Mesenchymal stem cell (in vitro differentiated cells and primary cell): ENCODE results near the gene PREPL.
A peak's percentile ranks its signal among the peaks of the same experiment; 100 is the strongest.

Experiments used
- DNase-seq: peaks from one replicate; pipeline ENCODE4 v3.0.0-alpha.2; 2013
- H2AFZ ChIP-seq: one replicate; pipeline ENCODE4 v1.6.1; 2013; ENCODE audit warnings: low read depth, mild to moderate bottlenecking, control low read depth, inconsistent platforms, low read length, moderate library complexity
- H2AK5ac ChIP-seq: 2 replicates; pipeline ENCODE4 v1.6.1; 2013; ENCODE audit warnings: low read length, moderate library complexity, mild to moderate bottlenecking, inconsistent platforms; ENCODE audit not compliant: severe bottlenecking
- H2BK120ac ChIP-seq: one replicate; pipeline ENCODE4 v1.6.1; 2013; ENCODE audit warnings: low read depth, mild to moderate bottlenecking, inconsistent platforms, low read length, moderate library complexity
- H2BK12ac ChIP-seq, 2 experiments: one replicate each; pipeline ENCODE4 v1.6.1; 2013; ENCODE audit warnings: inconsistent platforms in 2 of 2, low read length in 2 of 2, mild to moderate bottlenecking in 2 of 2, moderate library complexity in 2 of 2, control low read depth in 1 of 2
- H2BK15ac ChIP-seq: one replicate; pipeline ENCODE4 v1.6.1; 2013; ENCODE audit warnings: mild to moderate bottlenecking, low read depth, inconsistent platforms; ENCODE audit not compliant: poor library complexity, severe bottlenecking
- H2BK5ac ChIP-seq: 2 replicates; pipeline ENCODE4 v1.6.1; 2013; ENCODE audit warnings: low read depth, mild to moderate bottlenecking, low read length, control low read depth, inconsistent platforms; ENCODE audit not compliant: poor library complexity, severe bottlenecking
- H3K14ac ChIP-seq, 2 experiments: one replicate each; pipeline ENCODE4 v1.6.1; 2013; ENCODE audit warnings: inconsistent platforms in 2 of 2, low read length in 2 of 2, control low read depth in 1 of 2, mild to moderate bottlenecking in 1 of 2, moderate library complexity in 1 of 2
- H3K18ac ChIP-seq, 2 experiments: one replicate each; pipeline ENCODE4 v1.6.1; 2013; ENCODE audit warnings: inconsistent platforms in 2 of 2, low read length in 2 of 2, control low read depth in 1 of 2, low read depth in 1 of 2, mild to moderate bottlenecking in 1 of 2
- H3K23ac ChIP-seq, 2 experiments: one replicate each; pipeline ENCODE4 v1.6.1; 2013; ENCODE audit warnings: inconsistent platforms in 2 of 2, low read length in 2 of 2, mild to moderate bottlenecking in 2 of 2, moderate library complexity in 2 of 2, control low read depth in 1 of 2
- H3K27ac ChIP-seq: 2 replicates; pipeline ENCODE4 v1.5.1; 2013; ENCODE audit warnings: mild to moderate bottlenecking, moderate library complexity, low read length, control low read depth, inconsistent platforms; ENCODE audit not compliant: poor library complexity, severe bottlenecking
- H3K27me3 ChIP-seq, 2 experiments: 2 replicates each; pipeline versions ENCODE4 v1.6.1 to v1.7.0; 2013; ENCODE audit warnings: low read length in 2 of 2, mild to moderate bottlenecking in 2 of 2, moderate library complexity in 2 of 2, control low read depth in 1 of 2, inconsistent platforms in 1 of 2; ENCODE audit not compliant: control insufficient read depth in 1 of 2, insufficient read depth in 1 of 2
- H3K36me3 ChIP-seq, 2 experiments: 2 replicates each; pipeline versions ENCODE4 v1.6.1 to v1.7.0; 2013; ENCODE audit warnings: low read length in 2 of 2, control low read depth in 1 of 2, inconsistent platforms in 1 of 2, low read depth in 1 of 2, mild to moderate bottlenecking in 1 of 2; ENCODE audit not compliant: insufficient read depth in 2 of 2, control insufficient read depth in 1 of 2
- H3K4ac ChIP-seq, 2 experiments: one replicate each; pipeline ENCODE4 v1.6.1; 2013; ENCODE audit warnings: inconsistent platforms in 2 of 2, low read length in 2 of 2, mild to moderate bottlenecking in 2 of 2, moderate library complexity in 2 of 2, control low read depth in 1 of 2, low read depth in 1 of 2
- H3K4me1 ChIP-seq: 2 replicates; pipeline ENCODE4 v1.6.1; 2013; ENCODE audit warnings: low read depth, low read length, control low read depth; ENCODE audit not compliant: control insufficient read depth, insufficient read depth
- H3K4me2 ChIP-seq: 2 replicates; pipeline ENCODE4 v1.6.1; 2013; ENCODE audit warnings: low read length, mild to moderate bottlenecking, inconsistent platforms; ENCODE audit not compliant: poor library complexity, severe bottlenecking
- H3K4me3 ChIP-seq, 2 experiments: 2 replicates each; pipeline versions ENCODE4 v1.5.1 to v1.7.0; 2013; ENCODE audit warnings: low read length in 2 of 2, mild to moderate bottlenecking in 2 of 2, control low read depth in 1 of 2, low read depth in 1 of 2; ENCODE audit not compliant: insufficient read depth in 1 of 2
- H3K79me1 ChIP-seq: replicated peaks from 2 replicates; pipeline ENCODE4 v1.6.1; 2013; ENCODE audit warnings: mild to moderate bottlenecking, control low read depth, low read length, inconsistent platforms; ENCODE audit not compliant: poor library complexity, severe bottlenecking
- H3K9ac ChIP-seq: 2 replicates; pipeline ENCODE4 v1.7.0; 2013; ENCODE audit warnings: mild to moderate bottlenecking, low read length, moderate library complexity
- H3K9me3 ChIP-seq: 2 replicates; pipeline ENCODE4 v1.7.0; 2013; ENCODE audit warnings: mild to moderate bottlenecking, low read length; ENCODE audit not compliant: control insufficient read depth
- H4K8ac ChIP-seq: one replicate; pipeline ENCODE4 v1.6.1; 2013; ENCODE audit warnings: inconsistent platforms, mild to moderate bottlenecking, low read length, moderate library complexity
- H4K91ac ChIP-seq: one replicate; pipeline ENCODE4 v1.6.1; 2013; ENCODE audit warnings: mild to moderate bottlenecking, low read length, inconsistent platforms
- WGBS: methylation state at CpG from one replicate; pipeline ENCODE4 v1.1.7; 2013; ENCODE audit warnings: mixed read lengths; 5-methylcytosine and 5-hydroxymethylcytosine counted together

Gene PREPL

GRCh38 chr2:44273596-44273995, 87.7 kb downstream of the PREPL start:
- Histone ChIP-seq H3K4me1 (peaks cover 16% of the 10 kb centered on the region), H2AFZ (no peak overlapping the region), H3K27me3 (no peaks in the 10 kb centered on the region), H3K4ac (no peak overlapping the region), H3K23ac (no peak overlapping the region), H3K36me3 (no peaks in the 10 kb centered on the region), H4K91ac (no peak overlapping the region), H2BK12ac (no peak overlapping the region), H3K4me3 (no peak overlapping the region), H2BK120ac (no peak overlapping the region), H3K9me3 (no peaks in the 10 kb centered on the region), H3K9ac (no peak overlapping the region), H3K18ac (no peak overlapping the region), H3K4me2 (no peak overlapping the region), H3K27ac (no peak overlapping the region), H2BK15ac (no peak overlapping the region), H2AK5ac (peak overlapping the region; percentile 67), H3K79me1 (no peaks in the 10 kb centered on the region), H3K14ac (no peak overlapping the region), H4K8ac (no peak overlapping the region), H2BK5ac (no peak overlapping the region)
- 79% methylated on average over 2 of the region's 2 CpGs for WGBS
- no peak for DNase-seq

GRCh38 chr2:44273076-44273475, 88.2 kb downstream of the PREPL start:
- H2BK12ac ChIP-seq = no peak overlapping the region
- no peak overlapping the region for H2BK120ac ChIP-seq
- no peak overlapping the region for H4K91ac ChIP-seq
- H4K8ac ChIP-seq = no peak overlapping the region
- H3K23ac ChIP-seq = no peak overlapping the region
- H3K4ac ChIP-seq = no peak overlapping the region
- H2AFZ ChIP-seq = no peak overlapping the region
- peaks cover 16% of the 10 kb centered on the region for H3K4me1 ChIP-seq
- DNase-seq = no peak
- no peak overlapping the region for H3K27ac ChIP-seq
- H3K18ac ChIP-seq = no peak overlapping the region
- H3K27me3 ChIP-seq = no peaks in the 10 kb centered on the region
- no peak overlapping the region for H2BK15ac ChIP-seq
- no peak overlapping the region for H3K14ac ChIP-seq
- no peaks in the 10 kb centered on the region for H3K9me3 ChIP-seq
- no peak overlapping the region for H3K9ac ChIP-seq
- H3K36me3 ChIP-seq = no peaks in the 10 kb centered on the region
- H3K4me3 ChIP-seq = no peak overlapping the region
- H3K4me2 ChIP-seq = no peak overlapping the region
- no peaks in the 10 kb centered on the region for H3K79me1 ChIP-seq
- WGBS = 62% methylated on average over 3 of the region's 3 CpGs
- no peak overlapping the region for H2BK5ac ChIP-seq
- no peak overlapping the region for H2AK5ac ChIP-seq

GRCh38 chr2:44271296-44271695, 90.0 kb downstream of the PREPL start:
- Histone ChIP-seq H3K9ac (no peak overlapping the region), H2BK15ac (no peak overlapping the region), H2BK12ac (no peak overlapping the region), H3K27me3 (no peaks in the 10 kb centered on the region), H2BK5ac (no peak overlapping the region), H3K23ac (no peak overlapping the region), H4K8ac (no peak overlapping the region), H3K4ac (no peak overlapping the region), H3K36me3 (no peaks in the 10 kb centered on the region), H3K18ac (no peak overlapping the region), H2AFZ (no peak overlapping the region), H3K14ac (no peak overlapping the region), H3K27ac (no peak overlapping the region), H3K9me3 (no peaks in the 10 kb centered on the region), H4K91ac (no peak overlapping the region), H3K4me1 (peaks cover 14% of the 10 kb centered on the region), H3K4me3 (no peak overlapping the region), H2AK5ac (no peak overlapping the region), H2BK120ac (no peak overlapping the region), H3K79me1 (no peaks in the 10 kb centered on the region), H3K4me2 (no peak overlapping the region)
- no peak for DNase-seq
- 96% methylated on average over 7 of the region's 7 CpGs for WGBS

GRCh38 chr2:44269831-44270230, 91.5 kb downstream of the PREPL start:
- Histone ChIP-seq H3K9ac (no peak overlapping the region), H2AK5ac (peak overlapping the region; percentile 23), H3K79me1 (no peaks in the 10 kb centered on the region), H3K4me2 (no peak overlapping the region), H2BK15ac (no peak overlapping the region), H3K18ac (no peak overlapping the region), H2AFZ (no peak overlapping the region), H3K27me3 (no peaks in the 10 kb centered on the region), H4K8ac (no peak overlapping the region), H3K4me1 (peaks cover 6% of the 10 kb centered on the region), H3K14ac (no peak overlapping the region), H3K36me3 (no peaks in the 10 kb centered on the region), H3K9me3 (no peaks in the 10 kb centered on the region), H4K91ac (no peak overlapping the region), H3K4ac (no peak overlapping the region), H3K4me3 (no peak overlapping the region), H2BK12ac (no peak overlapping the region), H3K23ac (no peak overlapping the region), H2BK120ac (no peak overlapping the region), H3K27ac (no peak overlapping the region), H2BK5ac (no peak overlapping the region)
- 100% methylated on average over 1 of the region's 1 CpG for WGBS
- DNase-seq = no peak
